Erythroblast (primary cell): ENCODE results near the gene OPCML.

Source experiments
- GATA1 ChIP-seq: IDR thresholded peaks from 2 replicates; pipeline ENCODE4 v1.6.1; 2011; ENCODE audit warnings: low read depth, mild to moderate bottlenecking, control low read depth, low read length, moderate library complexity
- POLR2A ChIP-seq: IDR thresholded peaks from 2 replicates; pipeline ENCODE4 v1.6.1; 2011; ENCODE audit warnings: mild to moderate bottlenecking, low read length

- TF ChIP-seq POLR2A (no peak), GATA1 (no peak)
Observed at GRCh38 chr11:132555617-132556016, 976.7 kb downstream of the OPCML start.
